ELF-1 (cell line): ENCODE measurements around the gene MRPS5.
"Not testable (repeated sequence)": the region's sequence is repeated elsewhere in the genome, so short reads cannot be mapped to it uniquely, and the experiment has no call there.

Experiments used
- DNase-seq: peaks from one replicate; pipeline ENCODE4 v3.0.0-alpha.2; 2016; ENCODE audit warnings: low read depth, low spot score

The MRPS5 gene

DNA sequence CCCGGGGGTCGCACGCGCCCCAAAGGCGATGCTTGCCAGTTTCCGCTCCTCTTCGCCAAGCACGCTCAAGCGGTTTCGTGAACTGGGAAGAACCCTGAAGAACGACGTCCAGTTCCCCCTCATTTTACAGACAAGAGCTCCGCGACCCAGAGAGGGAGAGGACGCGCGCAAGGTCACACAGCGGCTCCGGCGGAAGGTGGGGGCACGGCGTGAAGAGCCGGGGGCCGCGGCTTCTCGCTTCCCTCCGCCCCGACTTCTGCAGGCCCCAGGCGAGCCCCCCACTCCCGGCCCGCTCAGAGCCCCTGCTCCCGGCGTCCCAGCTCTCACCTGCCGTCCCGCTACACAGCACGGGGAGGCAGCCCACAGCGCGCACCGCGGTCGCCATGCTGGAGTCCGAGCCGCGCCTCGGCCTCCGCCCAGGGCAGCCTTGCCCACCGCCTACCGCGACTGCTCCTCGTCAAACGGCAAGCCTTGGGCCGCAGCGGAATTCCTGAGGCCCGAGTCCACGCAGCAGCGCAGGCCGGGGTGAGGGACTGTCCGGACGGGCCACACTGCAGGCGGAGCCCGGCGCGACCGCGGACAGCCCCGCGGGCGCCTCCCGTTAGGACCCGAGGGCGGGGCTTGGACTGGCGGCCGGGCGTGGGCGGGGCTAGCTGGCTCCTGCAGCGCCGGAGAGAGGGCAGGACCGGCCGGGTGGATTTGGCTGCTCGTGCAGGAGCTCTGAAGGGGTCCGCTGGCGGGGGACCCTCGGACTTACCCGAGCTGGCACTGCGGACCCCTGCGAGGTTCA, at the start of gene MRPS5:
Gene MRPS5 (minus strand): TSS at position 402 of the 790 bp plus-strand sequence. CDS start 17 bp downstream, at position 385.
- DNase-seq: peak; percentile 85

DNA sequence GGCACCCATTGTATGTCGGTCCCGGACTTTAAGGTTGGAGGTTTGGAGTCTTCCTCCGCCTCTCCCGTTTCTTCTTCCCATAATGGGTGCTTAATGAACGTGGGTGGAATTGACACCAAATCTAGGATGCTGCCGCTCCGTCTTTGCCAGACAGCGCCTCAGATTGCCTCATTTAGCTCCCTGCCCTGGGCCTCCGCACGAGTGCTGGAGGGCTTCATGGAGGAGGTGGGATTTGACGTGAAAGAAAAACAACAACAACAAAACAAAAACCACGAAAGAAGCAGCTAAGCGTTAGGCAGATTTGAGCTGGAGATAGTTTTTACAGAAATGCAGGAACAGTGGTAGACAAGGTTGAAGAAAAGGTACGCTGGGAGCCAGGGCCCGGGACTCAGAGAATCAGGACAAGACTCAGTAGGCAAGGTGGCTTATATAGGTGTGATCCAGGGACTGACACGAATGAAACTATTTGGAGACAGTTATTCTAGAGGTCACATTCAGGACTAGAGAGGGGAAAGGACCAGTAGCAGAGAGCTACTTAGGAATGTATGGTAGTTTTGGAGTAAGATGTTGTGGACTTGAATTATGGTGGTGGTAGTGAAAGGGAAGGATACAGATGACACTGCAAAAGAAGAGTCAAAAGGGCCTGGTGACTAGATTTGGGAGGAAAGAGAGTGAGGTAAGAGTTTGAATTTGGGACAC, 44.6 kb upstream of the MRPS5 start:
- DNase-seq: no peak

DNA sequence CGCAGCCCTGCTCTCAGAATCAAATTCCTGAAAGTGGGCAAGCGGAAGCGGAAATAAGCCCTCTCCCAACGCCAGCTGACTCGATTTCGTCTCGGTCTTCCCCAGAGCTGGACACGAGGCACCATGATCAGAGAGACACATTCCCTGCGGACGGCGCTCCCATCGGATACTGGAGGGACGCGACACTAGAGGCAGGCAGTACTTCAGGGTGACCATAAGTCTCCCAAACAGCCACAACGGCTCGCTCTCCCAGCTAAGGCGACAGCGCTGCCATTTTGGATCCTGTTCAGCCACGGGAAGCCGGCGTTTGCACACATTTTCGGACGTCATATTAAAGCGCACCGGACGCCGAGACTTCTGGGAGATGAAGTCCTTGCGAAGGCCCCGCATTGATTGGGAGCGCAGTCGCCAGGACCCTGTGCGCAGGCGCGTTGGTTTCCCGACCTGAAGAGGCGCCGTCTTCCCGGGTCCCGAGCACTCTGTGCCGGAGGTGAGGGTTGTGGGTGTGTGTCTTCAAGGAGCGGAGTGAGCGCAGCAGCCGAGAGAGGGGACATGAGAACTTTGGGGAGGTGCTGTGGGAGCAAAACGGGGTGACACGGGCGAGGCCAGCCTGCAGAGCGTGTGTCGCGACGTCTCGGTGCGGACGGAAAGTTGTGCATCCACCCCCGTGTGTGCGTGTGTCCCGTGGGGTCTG, 43.9 kb upstream of the MRPS5 start, which contains the start of gene ZNF2:
Gene ZNF2 (plus strand): TSS at position 439 of the 694 bp plus-strand sequence. CDS start 10,418 bp downstream, outside the sequence.
- DNase-seq: peak; percentile 98

DNA sequence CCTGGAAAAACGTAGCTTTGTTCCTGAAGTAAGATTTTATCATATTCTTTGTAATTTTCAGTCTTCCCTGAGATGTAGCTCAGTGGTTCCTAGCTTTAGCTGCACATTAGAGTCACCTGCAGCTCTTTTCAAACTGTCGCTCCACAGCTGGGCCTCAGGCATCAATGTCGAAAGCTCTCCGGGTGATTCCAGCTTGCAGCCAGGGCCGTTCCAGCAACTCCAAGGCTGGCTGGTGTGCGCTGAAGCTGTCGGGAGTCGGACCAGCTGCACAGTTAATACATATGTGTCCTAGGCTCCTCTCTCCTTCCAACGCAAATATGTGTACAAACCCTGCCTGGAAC, 43.4 kb upstream of the MRPS5 start:
- no peak for DNase-seq

DNA sequence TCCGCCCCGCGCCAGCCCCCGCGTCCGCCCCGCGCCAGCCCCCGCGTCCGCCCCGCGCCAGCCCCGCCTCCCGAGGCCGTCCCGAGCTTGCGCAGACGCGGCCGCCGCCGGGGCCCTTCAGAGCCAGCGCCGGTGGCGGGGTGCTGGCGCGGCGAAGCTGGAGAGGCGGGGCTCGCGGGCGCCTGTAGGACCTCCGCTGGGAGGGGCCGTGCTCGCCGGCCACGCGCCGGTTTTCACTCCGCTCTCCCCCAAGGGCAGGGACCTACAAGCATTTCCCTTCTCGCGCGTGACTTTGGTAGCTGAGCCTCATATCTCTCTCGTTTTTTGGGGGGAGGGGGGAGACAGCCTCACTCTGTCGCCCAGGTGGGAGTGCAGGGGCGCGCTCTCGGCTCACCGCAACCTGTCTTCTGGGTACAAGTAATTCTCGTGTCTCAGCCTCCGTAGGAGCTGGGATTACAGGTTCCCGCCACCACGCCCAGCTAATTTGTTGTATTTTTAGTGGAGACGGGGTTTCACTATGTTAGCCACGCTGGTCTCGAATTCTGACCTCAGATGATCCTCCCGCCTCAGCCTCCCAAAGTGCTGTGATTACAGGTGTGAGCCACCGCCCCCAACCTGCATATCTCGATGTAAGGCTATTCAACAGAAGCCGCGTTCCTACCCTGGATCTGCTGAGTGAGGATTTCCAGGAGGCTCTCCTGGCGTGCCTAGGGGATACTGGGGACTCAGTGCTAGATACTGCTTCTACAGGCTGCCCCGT, 38.3 kb upstream of the MRPS5 start, which contains the start of gene ZNF514:
Gene ZNF514 (minus strand): TSS at position 159 of the 760 bp plus-strand sequence. CDS start 6,595 bp downstream, outside the sequence.
- peak; percentile 52 for DNase-seq

DNA sequence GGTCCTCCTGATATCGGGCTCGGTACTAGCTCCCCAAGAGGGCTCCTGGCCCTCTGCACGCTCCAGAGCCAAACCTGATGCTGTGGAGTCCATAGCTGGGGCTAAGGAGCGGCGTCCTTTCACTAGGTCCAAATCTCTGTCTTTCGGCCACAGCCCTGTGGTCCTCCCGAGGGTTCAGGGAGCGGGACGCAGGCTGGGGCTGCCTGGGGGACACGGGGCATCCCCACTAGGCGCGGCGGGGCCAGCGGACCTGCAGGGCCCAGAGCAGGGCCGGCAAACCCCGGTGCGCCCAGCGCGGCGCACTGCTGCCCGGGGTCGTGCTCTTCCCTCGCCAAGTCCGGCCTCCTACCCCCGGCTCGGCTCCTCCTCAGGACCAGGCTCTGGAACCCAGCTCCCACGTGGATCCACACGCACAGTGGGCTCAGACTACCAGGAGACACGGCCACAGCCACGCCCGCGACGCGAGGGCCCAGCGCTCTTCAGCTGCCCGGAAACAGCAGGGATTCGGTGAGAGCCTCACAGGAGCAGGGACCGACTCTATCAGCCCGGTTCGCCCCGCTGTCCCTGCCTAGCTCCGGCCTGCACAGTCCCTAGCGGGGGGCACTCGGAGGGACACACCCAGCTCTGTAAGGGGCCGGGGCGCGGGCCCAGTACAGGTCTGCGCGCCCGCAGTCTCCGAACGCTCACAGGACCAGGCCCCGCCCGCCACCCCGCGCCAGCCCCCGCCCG, 37.4 kb upstream of the MRPS5 start:
- peak; percentile 41 for DNase-seq

DNA sequence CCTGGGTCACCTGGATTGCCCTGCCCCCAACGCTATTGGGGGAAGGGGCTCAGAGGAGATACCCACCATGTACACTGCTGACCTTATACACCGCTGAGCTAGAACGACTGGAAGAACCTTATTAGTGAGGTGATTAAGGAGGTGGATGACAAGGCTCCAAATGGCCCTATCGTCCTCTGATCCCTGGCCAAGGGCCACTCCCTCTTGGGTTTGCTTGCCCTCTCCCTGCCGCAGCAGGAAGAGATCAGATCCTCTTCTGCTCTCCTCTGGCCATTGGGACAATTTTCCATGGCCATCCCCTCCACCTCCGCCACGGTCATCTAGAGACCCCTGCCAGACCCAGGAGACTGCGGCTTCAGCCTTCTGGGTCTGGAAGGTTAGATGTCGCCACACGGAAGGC, 36.8 kb upstream of the MRPS5 start:
- DNase-seq: no peak

DNA sequence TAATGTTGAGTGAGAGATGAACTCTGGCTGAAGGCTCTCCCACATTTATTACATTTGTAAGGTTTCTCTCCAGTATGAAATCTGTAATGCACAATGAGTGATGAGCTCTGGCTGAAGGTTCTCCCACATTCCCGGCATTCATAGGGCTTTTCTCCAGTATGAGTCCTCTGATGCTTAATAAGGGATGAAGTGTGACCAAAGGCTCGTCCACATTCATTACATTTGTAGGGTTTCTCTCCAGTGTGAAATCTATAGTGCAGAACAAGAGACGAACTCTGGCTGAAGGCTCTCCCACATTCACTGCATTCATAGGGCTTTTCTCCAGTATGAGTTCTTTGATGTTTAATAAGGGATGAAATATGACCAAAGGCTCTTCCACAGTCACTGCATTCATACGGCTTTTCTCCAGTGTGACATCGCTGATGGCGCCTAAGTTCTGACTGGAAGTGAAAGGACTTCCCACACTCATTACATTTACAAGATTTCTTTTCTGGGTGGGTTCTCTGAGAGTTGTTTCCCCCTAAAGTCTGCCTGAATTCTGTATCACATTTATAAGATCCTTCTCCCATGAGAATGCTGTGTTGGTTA, 27.9 kb upstream of the MRPS5 start:
- no peak for DNase-seq

DNA sequence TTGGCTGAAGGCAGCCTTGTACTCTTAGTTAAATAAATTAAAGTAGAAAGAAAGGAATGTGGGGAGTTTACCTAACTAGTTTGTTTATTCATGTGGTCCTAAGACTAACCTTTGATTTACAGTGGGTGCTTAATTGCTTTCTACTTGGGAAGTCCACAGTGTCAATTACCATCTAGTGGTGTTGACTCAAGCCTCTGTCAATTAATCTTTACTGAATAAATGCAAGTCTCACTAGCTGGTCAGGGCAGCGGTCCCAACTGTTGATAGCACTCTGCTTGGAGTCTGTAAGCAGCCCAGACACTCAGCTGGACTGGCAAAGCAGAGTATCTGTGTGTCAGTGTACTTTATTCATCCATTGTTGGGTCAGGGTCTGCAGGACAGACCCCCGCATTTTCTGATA, 22.2 kb upstream of the MRPS5 start:
- DNase-seq: no peak

DNA sequence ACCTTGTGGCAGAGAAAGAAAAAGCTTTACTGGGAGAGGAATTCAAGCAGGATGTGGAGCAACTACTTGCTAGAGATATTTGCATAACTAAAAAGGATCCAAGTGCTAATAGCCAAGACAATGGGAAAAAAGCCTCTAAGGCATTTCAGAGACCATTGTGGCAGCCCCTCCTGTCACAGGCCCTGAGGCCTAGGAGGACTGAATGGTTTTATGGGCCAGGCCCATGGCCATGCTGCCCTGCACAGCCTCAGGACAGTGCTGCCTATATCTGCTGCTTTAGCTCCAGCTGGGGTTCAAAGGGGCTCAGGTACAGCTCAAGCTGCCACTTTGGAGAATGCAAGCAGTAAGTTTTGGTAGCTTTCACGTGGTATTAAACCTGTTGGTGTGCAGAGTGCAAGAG, 17.1 kb upstream of the MRPS5 start:
- DNase-seq: no peak

DNA sequence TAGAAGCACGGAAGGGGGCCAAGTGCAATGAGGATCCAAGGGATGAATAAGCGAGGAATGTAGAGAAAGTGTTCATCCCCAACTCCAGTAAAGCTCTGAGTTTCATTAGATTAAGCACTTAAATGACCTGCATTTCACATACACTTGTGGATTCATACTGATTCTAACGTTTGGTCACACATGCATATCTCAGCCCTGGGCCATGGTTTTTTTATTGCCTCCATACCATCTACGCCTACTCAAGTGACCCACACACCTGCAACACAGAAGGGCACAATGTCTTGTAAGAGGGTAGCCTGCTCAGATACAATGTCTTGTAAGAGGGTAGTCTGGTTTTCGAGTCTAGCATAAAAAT, 566 bp upstream of the MRPS5 start:
- DNase-seq: no peak

DNA sequence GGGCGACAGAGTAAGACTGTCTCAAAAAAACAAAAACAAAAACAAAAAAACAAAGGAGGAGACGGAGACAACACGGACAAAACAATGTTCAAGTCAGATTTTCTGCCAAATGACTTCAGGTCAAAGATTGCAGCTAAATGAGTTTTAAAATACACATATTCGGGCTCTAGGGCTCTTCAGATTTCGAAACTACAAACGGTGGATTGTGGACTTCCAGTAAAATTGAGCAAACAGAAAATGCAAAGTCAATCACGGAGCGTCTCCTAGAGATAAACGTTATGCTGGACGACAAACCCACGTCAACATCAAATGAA, 558 bp downstream of the MRPS5 start:
- no peak for DNase-seq

DNA sequence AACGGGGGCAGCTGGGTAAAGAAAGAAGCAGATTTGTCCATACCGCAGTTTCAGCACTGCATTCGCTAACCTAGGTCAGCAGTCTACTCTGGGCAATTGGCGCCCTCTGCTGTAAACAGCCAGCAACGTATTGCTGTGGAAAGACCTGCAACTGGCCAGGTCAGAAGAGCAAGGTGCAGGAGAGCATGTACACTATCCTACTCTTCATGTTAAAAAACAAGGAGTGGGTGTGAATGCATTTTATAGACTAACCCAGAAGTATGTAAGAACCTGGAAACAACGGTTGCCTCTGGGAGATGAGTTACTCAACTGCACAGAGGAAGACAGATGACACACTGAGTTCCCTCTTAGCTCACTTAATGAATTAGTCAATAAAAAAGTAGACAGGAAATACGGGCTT, 6.2 kb downstream of the MRPS5 start:
- DNase-seq: peak; percentile 75

DNA sequence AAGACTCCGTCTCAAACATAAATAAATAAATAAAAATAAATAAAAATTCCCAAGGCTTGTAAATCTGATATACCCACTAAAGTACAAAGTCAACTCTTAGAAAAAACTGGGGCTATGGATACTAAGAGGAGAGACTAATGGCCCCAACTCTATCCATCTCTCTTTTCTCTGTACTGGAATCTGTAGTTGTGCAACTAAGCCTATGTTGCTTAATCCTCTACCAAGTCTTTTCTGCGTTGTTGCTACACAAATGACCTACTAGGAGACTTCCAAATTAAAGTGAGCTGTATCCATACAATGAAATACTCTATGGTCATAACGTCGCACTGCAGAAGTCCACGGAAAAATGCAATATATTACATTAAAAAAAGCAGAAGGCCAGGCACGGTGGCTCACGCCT, 8.1 kb downstream of the MRPS5 start:
- no peak for DNase-seq

DNA sequence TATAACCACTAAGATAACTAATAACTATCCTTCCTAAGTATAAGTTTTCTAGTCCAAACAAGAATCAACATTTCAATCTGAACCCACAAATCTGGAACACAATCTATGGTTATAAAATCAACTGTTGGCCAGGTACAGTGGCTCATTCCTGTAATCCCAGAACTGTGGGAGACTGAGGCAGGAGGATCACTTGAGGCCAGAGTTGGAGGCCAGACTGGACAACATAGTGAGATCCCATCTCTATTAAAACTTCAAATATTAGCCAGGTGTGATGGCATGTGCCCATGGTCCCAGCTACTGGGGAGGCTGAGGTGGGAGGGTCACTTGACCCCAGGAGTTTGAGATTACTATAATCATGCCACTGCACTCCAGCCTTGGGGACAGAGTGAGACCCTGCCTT, 11.2 kb downstream of the MRPS5 start:
- DNase-seq: no peak

DNA sequence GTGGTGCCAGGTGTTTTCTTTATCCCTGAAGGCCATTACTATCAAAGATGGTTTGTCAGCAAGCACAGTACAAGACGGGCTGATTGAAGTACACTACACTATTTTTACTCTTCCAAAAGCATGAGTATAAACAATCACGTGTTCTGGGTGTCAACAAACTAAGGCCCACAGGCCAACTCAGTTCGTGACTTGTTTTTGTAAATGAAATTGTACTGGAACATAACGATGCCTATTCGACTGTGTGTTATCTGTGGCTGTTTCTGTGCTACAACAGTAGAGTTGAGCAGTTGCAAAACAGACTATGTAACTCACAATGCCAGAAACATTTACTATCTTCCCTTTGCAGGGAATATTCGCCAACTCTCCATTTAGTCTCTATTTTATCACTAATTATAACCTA, 12.3 kb downstream of the MRPS5 start:
- no peak for DNase-seq

DNA sequence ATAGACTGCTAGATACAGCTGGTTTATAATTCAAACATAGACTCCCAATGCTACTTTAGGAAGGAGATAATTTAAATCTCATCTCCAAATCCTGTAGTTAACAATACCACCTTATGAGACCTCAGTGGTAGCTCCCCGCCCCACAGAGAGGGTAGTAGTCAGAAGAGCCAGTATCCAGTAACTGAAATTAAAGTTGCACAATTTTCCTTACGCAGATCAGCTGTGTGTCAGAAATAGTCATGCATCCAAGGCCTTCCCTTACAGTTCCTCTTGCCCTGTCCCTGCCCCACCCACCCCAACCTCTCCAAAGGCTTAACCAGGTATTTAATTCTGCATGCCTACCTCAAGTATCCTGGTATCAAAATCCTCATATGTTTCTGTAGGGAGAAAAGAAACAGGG, 15.5 kb downstream of the MRPS5 start:
- DNase-seq: no peak

DNA sequence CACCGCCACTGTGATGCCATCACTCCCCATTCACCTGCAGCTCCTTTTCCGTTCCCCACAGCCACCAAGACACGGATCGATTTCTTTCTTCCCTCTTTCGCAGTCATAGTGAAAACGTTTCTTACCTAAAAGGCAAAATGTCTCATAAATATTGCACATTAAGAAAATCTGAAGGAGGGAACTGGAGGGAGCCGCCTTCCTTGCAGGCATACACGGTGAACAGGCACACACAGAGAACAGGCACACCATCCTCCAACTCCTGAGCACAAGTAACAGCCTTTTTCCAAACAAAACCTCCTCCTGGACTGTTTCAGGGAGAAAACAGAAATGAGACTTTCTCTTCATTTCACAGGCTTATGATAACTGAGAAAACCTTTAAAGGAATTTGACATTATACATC, 17.0 kb downstream of the MRPS5 start:
- DNase-seq: no peak

DNA sequence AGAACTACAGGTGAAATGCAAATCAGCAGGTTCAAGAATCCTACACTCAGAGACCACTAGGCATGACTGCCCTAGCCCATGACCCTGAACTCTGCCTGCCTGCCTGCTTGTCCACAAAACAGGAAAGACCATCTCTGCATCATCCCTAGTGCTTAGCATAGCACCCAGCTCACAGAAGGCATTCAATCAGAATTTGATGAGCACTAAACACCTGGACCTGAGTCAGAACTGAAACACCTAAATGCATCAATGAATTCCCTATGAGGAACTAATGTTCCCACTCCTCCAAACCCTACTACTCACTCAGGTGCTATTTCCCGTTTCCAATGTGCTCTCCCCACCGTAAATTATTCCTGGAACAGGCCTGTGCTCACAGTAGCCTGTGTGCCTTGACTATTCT, 21.7 kb downstream of the MRPS5 start:
- DNase-seq: no peak

DNA sequence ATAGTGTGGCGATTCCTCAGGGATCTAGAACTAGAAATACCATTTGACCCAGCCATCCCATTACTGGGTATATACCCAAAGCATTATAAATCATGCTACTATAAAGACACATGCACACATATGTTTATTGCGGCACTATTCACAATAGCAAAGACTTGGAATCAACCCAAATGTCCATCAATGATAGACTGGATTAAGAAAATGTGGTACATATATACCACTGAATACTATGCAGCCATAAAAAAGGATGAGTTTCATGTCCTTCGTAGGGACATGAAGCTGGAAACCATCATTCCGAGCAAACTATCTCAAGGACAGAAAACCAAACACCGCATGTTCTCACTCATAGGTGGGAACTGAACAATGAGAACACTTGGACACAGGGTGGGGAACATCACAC, 23.3 kb downstream of the MRPS5 start:
- not testable (repeated sequence) for DNase-seq
